Stimulated activated CD4-positive, alpha-beta T cell treated with anti-CD3 and anti-CD28 coated beads, TNF-alpha, amount 100 ng/mL, for 24 hours (primary cell): ENCODE data around the gene KCNK10.

Experiments
- DNase-seq, 3 experiments: peaks; one replicate each; pipeline ENCODE4 v3.0.0-alpha.2; 2020; ENCODE audit warnings: low read depth in 3 of 3

KCNK10 gene, protein sequence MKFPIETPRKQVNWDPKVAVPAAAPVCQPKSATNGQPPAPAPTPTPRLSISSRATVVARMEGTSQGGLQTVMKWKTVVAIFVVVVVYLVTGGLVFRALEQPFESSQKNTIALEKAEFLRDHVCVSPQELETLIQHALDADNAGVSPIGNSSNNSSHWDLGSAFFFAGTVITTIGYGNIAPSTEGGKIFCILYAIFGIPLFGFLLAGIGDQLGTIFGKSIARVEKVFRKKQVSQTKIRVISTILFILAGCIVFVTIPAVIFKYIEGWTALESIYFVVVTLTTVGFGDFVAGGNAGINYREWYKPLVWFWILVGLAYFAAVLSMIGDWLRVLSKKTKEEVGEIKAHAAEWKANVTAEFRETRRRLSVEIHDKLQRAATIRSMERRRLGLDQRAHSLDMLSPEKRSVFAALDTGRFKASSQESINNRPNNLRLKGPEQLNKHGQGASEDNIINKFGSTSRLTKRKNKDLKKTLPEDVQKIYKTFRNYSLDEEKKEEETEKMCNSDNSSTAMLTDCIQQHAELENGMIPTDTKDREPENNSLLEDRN

DNA sequence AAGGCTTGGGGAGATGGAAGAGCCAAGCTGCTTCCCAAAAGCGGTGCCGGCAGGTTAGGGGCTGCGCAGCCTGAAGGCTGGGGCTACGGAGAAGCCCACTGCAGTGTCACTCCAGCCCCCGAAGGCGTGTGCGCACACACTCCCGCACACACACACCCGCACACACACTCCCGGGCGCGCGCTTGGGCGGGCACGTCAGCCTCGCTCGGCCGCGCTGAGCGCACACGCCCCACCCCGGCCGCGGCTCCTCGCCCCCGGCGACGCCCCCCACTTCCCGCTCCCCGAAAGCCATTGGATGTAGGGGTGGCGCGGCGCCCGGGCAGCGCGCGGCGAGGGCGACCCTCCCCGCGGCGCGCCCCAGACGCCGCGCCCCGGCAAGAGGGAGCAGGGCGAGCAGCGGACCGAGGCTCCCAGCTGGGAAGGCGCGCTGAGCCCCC, at the start of gene KCNK10:
Gene KCNK10 (minus strand): TSS at position 184 of the 437 bp plus-strand sequence. CDS start 471 bp downstream, outside the sequence.
- no peak for DNase-seq

DNA sequence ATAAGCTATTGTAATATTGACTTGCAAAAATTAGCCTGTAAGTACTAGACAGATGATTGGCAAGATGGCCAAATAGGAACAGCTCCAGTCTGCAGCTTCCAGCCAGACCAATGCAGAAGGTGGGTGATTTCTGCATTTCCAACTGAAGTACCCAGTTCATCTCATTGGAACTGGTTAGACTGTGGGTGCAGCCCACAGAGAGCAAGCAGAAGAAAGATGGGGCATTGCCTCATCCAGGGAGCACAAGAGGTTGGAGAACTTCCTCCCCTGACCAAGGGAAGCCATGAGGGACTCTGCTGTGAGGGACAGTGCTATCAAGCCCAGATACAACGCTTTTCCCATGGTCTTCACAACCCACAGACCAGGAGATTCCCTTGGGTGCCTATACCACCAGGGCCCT, 46.4 kb upstream of the KCNK10 start:
- DNase-seq = no peak

DNA sequence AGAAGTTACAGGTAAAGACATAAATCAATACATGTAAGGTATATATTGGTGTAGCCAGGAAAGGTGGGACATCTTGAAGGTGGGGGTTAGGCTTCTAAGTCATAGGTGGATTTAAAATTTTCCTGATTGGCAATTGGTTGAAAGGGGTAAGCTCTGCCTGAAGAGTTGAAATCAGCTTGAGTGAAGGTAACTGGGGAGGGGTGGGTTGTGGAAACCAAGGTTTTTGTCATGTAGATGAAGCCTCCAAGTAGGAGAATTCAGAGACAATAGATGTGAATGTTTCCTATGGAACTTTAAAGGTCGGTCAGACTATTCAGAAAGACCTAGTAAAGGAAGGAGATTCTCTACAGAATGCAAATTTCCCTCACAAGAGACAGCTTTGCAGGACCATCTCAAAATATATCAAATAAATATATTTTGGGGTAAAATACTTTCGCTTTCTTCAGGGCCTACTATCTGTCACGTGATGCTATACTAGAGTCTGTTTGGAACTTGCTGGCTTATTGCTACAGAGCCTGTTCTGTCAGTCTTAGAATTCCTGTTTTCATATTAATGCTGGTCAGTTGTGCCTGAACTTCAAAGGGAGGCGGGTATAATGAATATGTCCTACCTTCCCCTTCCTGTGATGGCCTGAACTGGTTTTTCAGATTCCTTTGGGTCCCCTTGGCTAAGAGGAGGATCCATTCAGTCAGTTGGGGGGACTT, 41.8 kb upstream of the KCNK10 start:
- no peak for DNase-seq

DNA sequence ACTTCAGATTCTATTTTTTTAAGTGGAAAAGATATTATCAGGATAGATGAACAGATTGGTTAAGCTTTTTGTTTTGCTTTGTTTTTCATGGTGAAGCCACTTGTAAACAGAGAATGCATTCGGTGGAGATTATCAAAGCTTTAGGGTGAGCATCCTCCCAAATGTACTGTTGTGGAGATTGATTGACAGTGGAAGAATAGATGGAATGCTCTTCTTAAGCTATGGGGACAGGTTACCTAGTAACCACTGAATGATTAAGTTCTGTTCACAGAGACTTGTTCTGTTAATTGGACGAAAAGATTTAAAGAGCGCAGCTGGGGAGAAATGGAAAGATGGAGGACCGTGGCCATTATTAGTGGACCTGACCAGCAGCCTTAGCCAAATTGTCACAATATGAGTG, 40.6 kb upstream of the KCNK10 start:
- no peak for DNase-seq

DNA sequence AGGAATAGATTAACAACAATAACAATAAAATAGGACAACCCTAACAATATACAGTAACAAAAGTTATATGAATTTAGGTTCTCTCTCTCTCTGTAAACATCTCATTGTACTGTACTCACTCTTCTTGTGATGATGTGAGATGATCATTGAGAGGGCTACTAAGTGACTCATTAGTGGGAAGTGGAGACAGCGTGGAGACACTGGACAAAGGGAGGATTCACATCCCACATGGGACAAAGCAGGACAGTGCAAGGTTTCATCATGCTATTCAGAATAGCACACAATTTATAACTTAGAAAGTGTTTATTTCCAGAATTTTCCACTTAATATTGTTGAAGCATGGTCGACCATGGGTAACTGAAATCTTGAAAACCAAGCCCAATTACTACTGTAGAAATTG, 36.4 kb upstream of the KCNK10 start:
- DNase-seq = no peak

DNA sequence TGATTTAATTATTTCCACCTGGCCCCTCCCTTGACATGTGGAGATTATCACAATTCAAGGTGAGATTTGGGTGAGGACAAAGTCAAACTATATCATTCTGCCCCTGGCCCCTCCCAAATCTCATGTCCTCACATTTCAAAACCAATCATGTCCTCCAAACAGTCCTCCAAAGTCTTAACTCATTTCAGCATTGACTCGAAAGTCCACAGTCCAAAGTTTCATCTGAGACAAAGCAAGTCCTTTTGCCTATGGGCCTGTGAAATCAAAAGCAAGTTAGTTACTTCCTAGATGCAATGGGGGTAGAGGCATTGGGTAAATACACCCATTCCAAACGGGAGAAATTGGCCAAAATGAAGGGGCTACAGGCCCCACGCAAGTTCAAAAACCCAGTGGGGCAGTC, 31.3 kb upstream of the KCNK10 start:
- no peak for DNase-seq

DNA sequence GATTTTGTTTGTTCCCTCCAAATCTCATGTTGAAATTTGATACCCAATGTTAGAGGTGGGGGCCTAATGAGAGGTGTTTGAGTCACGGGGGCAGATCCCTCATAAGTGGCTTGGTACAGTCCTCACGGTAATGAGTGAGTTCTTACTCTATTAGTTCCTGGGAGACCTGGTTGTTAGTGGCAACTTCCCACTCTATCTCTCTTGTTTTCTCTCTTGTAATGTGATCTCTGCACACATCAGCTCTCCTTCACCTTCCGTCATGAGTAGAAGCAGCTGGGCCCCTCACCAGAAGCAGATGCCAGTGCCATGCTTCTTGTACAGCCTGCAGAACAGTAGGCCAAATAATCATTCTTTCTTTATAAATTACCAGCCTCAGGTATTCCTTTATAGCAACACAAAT, 29.6 kb upstream of the KCNK10 start:
- no peak for DNase-seq

DNA sequence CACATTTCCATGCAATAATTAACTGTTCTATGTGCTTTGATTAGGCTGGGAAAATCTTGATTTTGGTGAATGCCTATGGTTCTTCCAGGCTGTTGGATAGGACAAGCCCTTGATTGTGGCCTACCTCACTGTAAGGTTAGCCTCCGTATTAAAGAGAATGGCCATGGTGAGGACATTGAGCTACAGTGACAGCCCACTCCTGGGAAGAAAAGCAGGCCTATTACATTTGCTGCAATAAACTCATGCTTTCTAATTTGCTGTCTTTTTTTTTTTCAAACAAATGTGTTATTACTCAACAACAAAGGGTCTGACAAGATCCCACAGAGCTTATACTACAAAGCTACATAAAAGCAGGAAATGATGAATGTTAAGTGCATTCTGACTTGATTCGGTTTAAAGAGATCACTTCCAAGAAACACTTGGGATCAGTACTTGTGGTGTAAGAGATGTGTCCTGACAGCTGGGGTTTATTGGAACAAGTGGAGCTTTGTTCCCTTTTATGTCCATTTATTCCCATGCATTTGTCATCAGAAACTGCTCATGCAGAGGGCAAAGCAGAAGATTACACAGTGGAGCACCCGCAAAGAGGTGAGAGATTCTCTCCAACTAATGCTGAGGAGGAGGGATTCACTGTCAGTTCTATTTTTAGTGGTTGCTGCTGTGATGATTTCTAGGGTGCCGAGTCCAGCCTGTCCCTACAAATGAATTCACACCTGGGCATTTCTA, 29.1 kb upstream of the KCNK10 start:
- DNase-seq = no peak

DNA sequence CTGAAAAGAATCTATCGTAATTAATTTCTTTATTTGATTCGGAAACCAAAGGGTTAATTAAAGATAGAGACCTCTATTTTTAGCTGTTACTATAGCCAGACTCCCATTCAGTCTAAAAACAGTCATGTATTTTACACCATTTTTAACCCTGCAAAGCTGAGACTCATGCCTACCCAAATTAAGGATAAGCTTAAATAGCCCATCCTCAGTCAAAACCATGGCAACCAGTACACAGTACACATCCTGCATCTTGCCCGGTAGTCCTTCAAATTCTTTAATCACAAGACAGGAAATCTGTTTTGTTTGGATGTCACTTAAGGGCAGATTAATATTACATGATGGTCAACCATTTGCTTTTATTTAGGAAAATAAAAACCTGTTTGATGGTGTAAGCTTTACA, 25.5 kb upstream of the KCNK10 start:
- no peak for DNase-seq

DNA sequence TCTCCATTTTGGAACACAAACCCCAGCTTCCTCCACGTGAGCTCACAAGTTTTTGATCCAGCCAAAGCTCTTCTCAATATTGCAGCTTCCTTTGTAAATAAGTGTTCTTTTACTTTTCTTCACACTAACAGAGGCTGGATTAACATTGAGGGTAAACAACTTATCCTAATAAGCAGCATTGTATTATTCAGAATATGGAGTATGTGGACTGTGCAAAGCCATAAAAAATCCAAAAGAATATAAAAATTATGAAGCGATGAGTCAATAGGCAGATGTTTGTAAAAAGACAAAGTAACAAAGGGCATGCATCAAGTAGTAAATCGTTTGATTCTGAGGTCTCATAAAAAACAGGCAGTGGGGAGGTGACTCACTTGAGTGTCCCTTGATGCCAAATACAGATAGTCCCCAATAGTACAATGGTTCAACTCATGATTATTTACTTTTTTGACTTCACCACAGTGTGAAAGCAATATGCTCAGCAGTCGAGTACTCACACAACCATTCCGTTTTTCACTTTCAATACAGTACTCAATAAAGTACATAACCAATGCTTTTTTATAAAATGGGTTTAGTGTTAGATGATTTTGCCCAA, 23.1 kb upstream of the KCNK10 start:
- DNase-seq = no peak

DNA sequence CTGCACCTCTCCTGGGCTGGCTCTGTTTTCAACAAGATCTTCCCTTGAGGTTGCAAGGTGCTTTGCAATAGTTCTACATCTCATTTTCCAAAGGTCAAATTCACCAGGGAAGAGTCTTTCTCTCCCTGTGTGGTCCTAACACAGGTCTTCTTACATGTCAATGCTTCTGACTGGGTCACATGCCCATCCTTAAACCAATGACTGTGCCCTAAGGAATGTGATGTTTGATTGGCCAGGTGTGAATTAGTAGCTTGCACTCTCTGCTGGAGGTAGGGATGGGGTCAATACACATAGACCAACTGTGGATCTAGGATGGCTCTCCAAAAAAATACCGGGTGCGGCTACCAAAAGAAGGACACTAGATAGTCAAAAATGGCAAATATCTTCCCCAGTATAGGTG, 19.9 kb upstream of the KCNK10 start:
- no peak for DNase-seq

DNA sequence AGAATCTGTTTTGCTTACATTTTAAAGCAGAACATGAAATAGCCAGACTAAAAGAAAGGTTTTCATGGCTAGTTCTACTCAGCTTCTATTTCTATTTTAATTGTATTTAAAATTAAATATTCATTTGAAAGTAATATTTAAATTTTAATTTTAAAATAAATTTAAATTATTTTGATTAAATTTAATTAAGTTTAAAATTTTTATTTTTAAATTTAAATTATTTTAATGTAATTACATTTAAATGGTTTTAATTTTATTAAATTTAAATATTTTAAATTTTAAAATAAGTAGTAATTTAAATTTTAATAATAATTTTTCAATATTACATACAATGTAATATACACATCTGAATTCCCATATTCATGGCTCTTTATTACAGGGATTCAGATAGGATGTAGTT, 17.3 kb upstream of the KCNK10 start:
- DNase-seq = no peak

DNA sequence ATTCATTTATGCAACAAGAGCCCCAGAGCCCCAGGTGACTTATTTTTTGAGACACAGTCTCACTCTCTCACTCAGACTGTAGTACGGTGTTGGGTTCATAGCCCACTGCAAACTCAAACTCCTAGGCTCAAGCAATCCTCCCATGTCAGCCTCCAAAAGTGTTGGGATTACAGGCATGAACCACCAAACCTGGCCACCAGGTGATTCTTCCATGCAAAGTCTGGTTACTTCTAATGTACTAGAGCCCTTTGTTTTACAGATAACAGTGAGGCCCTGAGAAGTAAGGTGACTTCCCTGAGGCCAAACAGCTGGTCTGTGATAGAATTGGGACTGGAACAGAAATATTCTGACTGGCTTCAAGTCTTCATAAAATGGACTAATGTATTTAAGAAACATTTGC, 10.0 kb upstream of the KCNK10 start:
- DNase-seq = no peak

DNA sequence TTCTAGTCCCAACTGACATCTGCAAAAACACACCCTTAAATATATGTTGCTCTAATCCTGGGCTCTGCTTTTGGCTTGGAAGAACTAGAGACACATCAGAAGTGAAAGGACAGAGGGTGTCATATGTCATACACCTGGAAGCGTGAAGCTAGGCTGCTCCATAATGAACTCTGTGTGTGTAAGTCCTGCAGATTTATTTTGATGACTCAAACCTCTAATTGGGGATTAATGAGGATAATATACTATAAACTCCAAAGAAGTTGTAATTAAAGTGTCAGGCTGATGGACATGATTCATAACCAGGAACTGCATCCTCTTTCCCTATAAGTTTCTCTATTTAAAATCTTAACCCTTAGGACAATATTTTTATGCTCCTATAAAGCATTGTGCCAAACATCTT, 4.4 kb upstream of the KCNK10 start:
- DNase-seq = no peak

DNA sequence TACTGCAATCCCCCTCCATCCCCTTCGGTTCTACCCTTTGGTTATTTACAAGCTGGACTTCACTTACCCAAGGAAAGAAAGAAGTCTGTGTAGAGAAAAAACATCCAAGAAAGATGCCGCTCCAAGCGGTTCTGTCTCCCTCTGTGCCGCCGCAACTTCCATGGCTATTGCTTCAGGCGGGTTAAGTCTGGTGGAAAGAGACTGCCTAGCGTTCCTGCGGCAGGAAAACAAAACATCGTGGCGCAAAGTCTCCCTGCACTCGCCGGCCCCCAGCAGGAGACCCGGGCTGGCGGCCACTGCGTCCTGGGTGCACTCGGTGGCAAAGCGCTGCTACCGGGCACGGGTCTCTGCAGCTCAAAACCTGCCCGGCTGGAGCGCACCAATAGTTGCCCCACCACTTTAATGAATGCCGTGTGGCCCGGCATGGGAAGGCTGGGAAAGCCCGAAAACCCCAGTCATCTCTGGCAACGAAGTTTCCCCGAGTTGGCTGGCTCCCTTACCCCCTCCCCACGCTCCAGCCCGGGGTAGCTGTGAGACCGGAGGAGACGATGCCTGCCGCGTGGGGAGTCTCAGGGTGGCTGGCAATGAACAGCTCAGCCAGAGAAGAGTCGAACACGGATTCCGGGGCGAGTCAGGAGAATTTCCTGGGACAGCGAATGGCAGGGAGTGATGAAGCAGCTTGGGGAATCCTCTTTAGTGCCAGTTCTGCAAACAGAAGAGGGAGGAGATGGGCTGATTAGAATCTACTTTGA, 3.5 kb upstream of the KCNK10 start:
- DNase-seq = no peak

DNA sequence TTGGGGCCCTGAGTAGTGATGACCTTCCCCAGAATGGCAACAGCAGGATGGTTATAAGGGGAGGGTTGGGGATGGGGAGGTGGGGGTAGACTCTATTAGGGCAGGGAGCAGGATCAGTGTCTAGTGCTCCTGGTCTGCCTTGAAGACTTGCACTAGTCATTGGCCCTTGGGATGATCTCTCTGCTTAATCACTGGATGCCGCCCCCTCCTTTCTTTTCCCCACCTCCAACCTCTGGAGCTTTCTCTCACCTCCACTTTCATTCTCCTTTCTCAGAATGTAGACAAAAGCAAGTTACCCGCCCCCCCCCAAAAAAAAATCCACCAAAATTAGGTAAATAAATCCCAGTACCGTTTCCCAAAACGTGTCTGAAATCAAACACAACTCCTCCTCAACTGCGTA, 2.8 kb upstream of the KCNK10 start:
- no peak for DNase-seq

DNA sequence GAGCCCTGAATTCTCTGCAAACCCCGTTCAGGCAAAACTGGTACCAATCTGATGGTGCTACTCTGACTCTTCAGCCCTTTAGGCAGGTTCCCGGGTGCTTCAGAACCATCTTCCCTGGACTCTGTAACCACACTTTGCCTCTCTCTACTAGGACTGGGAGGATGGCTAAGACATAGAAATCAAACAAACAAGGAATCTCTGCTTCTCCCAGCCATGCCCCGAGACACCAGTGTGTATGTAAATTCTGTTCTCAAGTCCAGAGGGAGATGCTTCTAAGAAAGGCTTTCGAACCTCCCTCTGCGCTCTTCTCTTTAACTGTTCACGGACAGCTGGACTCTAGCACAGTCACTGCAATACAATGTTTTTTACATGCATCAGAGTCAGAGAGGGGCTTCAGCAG, 1.9 kb upstream of the KCNK10 start:
- DNase-seq = no peak

DNA sequence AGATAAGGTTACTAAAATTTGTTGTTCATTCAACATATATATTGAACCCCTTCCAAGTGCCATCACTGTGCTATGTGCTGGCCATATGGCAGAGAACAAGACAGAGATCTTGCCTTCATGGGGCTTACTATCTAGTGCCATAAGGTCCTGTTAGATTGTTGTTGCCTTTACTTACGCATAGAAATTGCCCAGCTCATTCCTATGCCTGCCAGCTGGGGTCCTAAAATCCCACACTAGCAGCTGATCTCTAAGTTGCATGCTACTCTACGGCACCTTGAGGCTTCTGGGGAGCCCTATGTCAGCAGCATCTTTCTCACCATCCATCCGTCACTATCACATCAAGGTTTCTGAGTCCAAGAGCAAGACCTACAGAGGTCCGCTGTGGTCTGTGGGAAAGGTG, 1.4 kb upstream of the KCNK10 start:
- DNase-seq = no peak

DNA sequence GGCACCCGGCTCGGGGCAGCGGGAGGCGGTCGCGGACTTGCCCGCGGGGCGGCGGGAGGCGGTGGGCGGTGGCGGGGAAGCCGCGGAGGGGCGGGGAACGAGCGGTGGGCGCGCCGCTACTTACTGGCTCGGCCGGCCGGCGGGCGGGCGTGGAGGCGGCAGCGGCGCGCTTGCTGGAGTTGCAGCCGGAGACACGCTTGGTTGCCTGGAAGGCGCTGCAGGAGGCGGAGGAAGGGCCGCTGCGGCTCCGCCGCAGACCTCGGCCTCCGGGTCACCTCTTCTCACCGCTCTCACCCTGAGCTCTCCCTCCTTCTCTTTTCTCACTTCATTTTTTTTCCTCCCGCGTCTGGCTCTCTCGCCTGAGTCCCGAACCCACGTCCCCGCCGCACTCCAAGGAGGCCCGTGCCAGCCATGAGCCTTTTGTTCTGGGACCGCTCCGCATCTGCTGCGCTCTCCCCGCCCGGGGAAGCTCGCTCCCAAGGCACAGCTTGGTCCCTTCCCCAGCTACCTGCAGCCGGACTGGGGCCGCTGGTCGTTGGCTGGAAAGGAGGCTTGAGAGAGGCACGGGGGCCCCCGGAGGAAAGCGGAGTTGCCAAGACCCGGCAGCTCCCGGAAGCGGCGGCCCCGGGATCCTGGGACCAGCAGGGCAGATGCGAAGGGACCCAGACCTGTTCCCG, 592 bp upstream of the KCNK10 start:
- DNase-seq = no peak

DNA sequence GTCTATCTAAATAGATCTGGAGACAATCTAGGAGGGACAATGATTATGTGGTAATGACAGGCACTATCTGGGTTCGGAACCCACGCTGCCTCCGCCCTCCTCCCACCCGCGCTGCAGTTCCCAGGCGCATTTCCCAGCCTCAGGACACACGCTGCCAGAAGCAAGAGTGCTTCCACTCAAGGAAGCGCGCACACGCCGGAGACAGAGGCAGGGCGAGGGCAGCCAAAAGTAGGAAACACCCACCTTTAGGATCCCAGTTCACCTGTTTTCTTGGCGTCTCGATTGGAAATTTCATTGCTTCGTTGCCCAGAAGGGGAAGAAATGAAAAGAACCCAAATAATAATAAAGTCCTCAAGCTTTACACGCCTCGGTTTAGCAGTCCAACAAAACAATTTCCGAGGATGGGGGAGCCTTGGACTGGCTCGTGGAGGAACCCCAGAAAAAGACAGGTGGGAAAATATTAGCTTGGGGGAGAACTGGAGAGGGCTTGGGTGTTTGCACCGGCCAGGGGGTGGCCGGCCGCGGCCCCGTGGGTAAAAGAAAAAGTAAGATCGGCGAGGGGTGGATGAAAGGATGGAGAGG, 474 bp downstream of the KCNK10 start:
- no peak for DNase-seq
